DLD1 (cell line): ENCODE measurements around the gene TMED5.

Experiments
- in situ Hi-C: cut with HindIII; loops from 2 replicates; pipeline ENCODE4 v1.10.0; 2017; ENCODE audit warnings: low sequenced_read_pairs

Gene TMED5

GRCh38 chr1:93124556-93125355, 55.5 kb downstream of the TMED5 start:
- in situ Hi-C loops = no loop called here

- in situ Hi-C loops = no loop called here
Measured at GRCh38 chr1:93123201-93123783, 56.9 kb downstream of the TMED5 start.

- in situ Hi-C loops = no loop called here
Measured at GRCh38 chr1:93120614-93121013, 59.6 kb downstream of the TMED5 start.

GRCh38 chr1:93114391-93114790, 65.8 kb downstream of the TMED5 start:
- in situ Hi-C loops = no loop called here

- in situ Hi-C loops = no loop called here
Measured at GRCh38 chr1:93113127-93113526, 67.1 kb downstream of the TMED5 start.

GRCh38 chr1:93111561-93111960, 68.7 kb downstream of the TMED5 start:
- in situ Hi-C loops = no loop called here

- in situ Hi-C loops = no loop called here
Measured at GRCh38 chr1:93111065-93111464, 69.1 kb downstream of the TMED5 start.

- in situ Hi-C loops = no loop called here
Measured at GRCh38 chr1:93109578-93109977, 70.6 kb downstream of the TMED5 start.

GRCh38 chr1:93108335-93108734, 71.9 kb downstream of the TMED5 start:
- in situ Hi-C loops = no loop called here

GRCh38 chr1:93107395-93107794, 72.8 kb downstream of the TMED5 start:
- in situ Hi-C loops = no loop called here

- in situ Hi-C loops = no loop called here
Measured at GRCh38 chr1:93106226-93106625, 74.0 kb downstream of the TMED5 start.

- in situ Hi-C loops = no loop called here
Measured at GRCh38 chr1:93102142-93102541, 78.1 kb downstream of the TMED5 start.
